Lower lobe of right lung (tissue), 2 donors: ENCODE data around the gene VSTM4. TPM values are rescaled to one million over a fixed set of nuclear protein-coding genes. Genes with fewer than 3 reads are reported as not detected.
A peak's percentile ranks its signal among the peaks of the same experiment; 100 is the strongest.

Source experiments
- ATAC-seq, 2 donors: fragments of 200-7000 bp; cut with Tn5 transposase; one replicate each; pipeline ENCODE4 v1.9.1; 2020 to 2022; ENCODE audit warnings: mild to moderate bottlenecking in 2 of 2, moderate library complexity in 2 of 2
- DNase-seq: peaks from one replicate; pipeline ENCODE4 v3.0.0-alpha.2; 2020
- H3K27ac ChIP-seq: fragments of 200-600 bp; one replicate; pipeline ENCODE4 v1.8.0; 2022
- H3K27me3 ChIP-seq: fragments of 200-600 bp; one replicate; pipeline ENCODE4 v1.8.0; 2022; ENCODE audit warnings: low read depth
- H3K36me3 ChIP-seq: fragments of 200-600 bp; one replicate; pipeline ENCODE4 v1.8.0; 2022; ENCODE audit warnings: mild to moderate bottlenecking
- H3K4me1 ChIP-seq: fragments of 200-600 bp; one replicate; pipeline ENCODE4 v1.8.0; 2022
- H3K4me3 ChIP-seq: fragments of 200-600 bp; one replicate; pipeline ENCODE4 v1.8.0; 2022; ENCODE audit warnings: mild to moderate bottlenecking
- H3K9me3 ChIP-seq: fragments of 200-600 bp; one replicate; pipeline ENCODE4 v1.8.0; 2022
- CTCF ChIP-seq: fragments of 200-600 bp; IDR thresholded peaks from one replicate; pipeline ENCODE4 v1.8.0; 2022; ENCODE audit warnings: antibody characterized with exemption, mild to moderate bottlenecking
- intact Hi-C: fragments of 100-400 bp; cut with DNase I; formaldehyde crosslinking; loops from one replicate; pipeline ENCODE4 v1.11.0; 2022
- total RNA-seq: library from RNA; stranded (reverse); fragmentation: NEBNext Ultra II Directional; extraction: Animal tissue kit (Norgen Biotek cat#: 25700); gene quantifications from one replicate; pipeline ENCODE4 v1.2.1, GENCODE V29; 2021
- donor health status: DM: no; HTN: yes; CAD: no; lungs with severe emphysema.

The VSTM4 gene
- total RNA-seq, 1 donor from 2014 or later: 18.7 TPM

- Histone ChIP-seq H3K4me1 (no peaks in the 10 kb centered on the region), H3K27me3 (no peaks in the 10 kb centered on the region), H3K4me3 (no peak overlapping the region), H3K9me3 (no peaks in the 10 kb centered on the region), H3K27ac (no peak overlapping the region), H3K36me3 (peaks cover 10% of the 10 kb centered on the region)
- no peak for TF ChIP-seq CTCF
- intact Hi-C loops: no loop called here
- ATAC-seq (no peak), DNase-seq (no peak)
Observed at GRCh38 chr10:49050366-49050765, 65.0 kb downstream of the VSTM4 start.

- Histone ChIP-seq H3K27ac (no peak overlapping the region), H3K9me3 (no peaks in the 10 kb centered on the region), H3K4me3 (no peak overlapping the region), H3K36me3 (peaks cover 10% of the 10 kb centered on the region), H3K4me1 (no peaks in the 10 kb centered on the region), H3K27me3 (no peaks in the 10 kb centered on the region)
- TF ChIP-seq CTCF: no peak
- ATAC-seq (peak in 1 of 2 donors; percentile 26), DNase-seq (no peak)
- intact Hi-C loops: no loop called here
Observed at GRCh38 chr10:49049660-49050059, 65.7 kb downstream of the VSTM4 start.

- no peaks in the 10 kb centered on the region for H3K4me1 ChIP-seq
- ATAC-seq: no peak
- intact Hi-C loops: no loop called here
Observed at GRCh38 chr10:49047128-49047639, 68.1 kb downstream of the VSTM4 start.

GRCh38 chr10:49044293-49045193, 70.8 kb downstream of the VSTM4 start:
- Histone ChIP-seq H3K4me3 (no peak overlapping the region), H3K9me3 (no peaks in the 10 kb centered on the region), H3K4me1 (no peaks in the 10 kb centered on the region), H3K27me3 (no peaks in the 10 kb centered on the region), H3K36me3 (peaks cover 10% of the 10 kb centered on the region), H3K27ac (no peak overlapping the region)
- DNase-seq (no peak), ATAC-seq (no peak)
- TF ChIP-seq CTCF: no peak
- intact Hi-C loops: no loop called here

More at GRCh38 chr10:49047128-49047639, 68.1 kb downstream of the VSTM4 start:
- Histone ChIP-seq H3K36me3 (peaks cover 10% of the 10 kb centered on the region), H3K27me3 (no peaks in the 10 kb centered on the region), H3K4me3 (no peak overlapping the region), H3K27ac (no peak overlapping the region), H3K9me3 (no peaks in the 10 kb centered on the region)
- no peak for TF ChIP-seq CTCF
- no peak for DNase-seq

- no peaks in the 10 kb centered on the region for H3K27me3 ChIP-seq
- intact Hi-C loops: no loop called here
- H3K36me3 ChIP-seq: no peaks in the 10 kb centered on the region
- no peaks in the 10 kb centered on the region for H3K9me3 ChIP-seq
- no peak overlapping the region for H3K4me3 ChIP-seq
- no peaks in the 10 kb centered on the region for H3K4me1 ChIP-seq
- no peak overlapping the region for H3K27ac ChIP-seq
- DNase-seq (no peak), ATAC-seq (no peak)
- no peak for TF ChIP-seq CTCF
Observed at GRCh38 chr10:49040601-49041000, 74.7 kb downstream of the VSTM4 start.
